ENCODE data around the gene FAM90A1.
"Not testable (repeated sequence)": the region's sequence is repeated elsewhere in the genome, so short reads cannot be mapped to it uniquely, and the experiment has no call there.

DNA sequence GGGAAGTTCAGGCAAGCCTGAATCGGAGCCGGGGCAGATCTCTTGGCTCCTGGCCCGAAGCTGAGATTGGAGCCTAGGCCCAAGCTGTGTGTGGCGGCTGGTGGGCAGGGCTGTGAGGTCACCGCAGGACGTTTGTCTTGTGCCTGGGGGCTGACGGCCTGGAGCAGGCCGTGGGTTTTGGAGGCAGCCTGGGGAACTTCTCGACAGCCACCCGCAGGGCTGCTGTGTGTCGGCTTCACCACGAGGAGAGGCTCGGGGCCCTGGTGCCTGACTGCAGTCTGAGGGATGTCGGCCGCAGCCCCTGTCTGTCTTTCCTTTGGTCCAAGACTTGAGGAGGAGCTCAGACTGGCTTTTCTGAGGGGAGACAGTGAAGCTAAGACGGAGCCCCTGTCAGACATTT lies 5.1 kb downstream of the FAM90A1 start:
- TF ChIP-seq POLR2A (IDR thresholded peaks at IDR 0.05) = not testable (repeated sequence)
- TF ChIP-seq, protein P1, sequence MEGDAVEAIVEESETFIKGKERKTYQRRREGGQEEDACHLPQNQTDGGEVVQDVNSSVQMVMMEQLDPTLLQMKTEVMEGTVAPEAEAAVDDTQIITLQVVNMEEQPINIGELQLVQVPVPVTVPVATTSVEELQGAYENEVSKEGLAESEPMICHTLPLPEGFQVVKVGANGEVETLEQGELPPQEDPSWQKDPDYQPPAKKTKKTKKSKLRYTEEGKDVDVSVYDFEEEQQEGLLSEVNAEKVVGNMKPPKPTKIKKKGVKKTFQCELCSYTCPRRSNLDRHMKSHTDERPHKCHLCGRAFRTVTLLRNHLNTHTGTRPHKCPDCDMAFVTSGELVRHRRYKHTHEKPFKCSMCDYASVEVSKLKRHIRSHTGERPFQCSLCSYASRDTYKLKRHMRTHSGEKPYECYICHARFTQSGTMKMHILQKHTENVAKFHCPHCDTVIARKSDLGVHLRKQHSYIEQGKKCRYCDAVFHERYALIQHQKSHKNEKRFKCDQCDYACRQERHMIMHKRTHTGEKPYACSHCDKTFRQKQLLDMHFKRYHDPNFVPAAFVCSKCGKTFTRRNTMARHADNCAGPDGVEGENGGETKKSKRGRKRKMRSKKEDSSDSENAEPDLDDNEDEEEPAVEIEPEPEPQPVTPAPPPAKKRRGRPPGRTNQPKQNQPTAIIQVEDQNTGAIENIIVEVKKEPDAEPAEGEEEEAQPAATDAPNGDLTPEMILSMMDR (IDR thresholded peaks at IDR 0.05) = not testable (repeated sequence)

Data from sigmoid colon (tissue), 3 donors.